ENCODE measurements around the gene ECE2. TPM values are rescaled to one million over a fixed set of nuclear protein-coding genes. Genes with fewer than 3 reads are reported as not detected.

ECE2 gene
- not detected for total RNA-seq

- Mint-ChIP-seq H3K27ac (no peak within 1 kb of the TSS), H3K4me3 (no peak within 1 kb of the TSS)
These were observed at the start of gene ECE2 for GRCh38 chr3:184275961-184276910. Gene ECE2 (plus strand): TSS chr3:184276022. CDS start chr3:184276154, 132 bp downstream.

GRCh38 chr3:184227481-184227935, 48.3 kb upstream of the ECE2 start:
- peaks cover 6 to 12% of the 10 kb centered on the region in 2 donors for H3K4me1 Mint-ChIP-seq (ENCODE audit: low read depth in 2 of 2)
- H3K9me3 Mint-ChIP-seq: no peaks in the 10 kb centered on the region
- ATAC-seq (peak in 1 of 2 donors; percentile 43), DNase-seq (ENCODE audit: low spot score) (no peak)
- no peak overlapping the region for H3K27ac Mint-ChIP-seq
- peaks cover 45 to 62% of the 10 kb centered on the region in 2 donors for H3K27me3 Mint-ChIP-seq
- no peak overlapping the region for H3K4me3 Mint-ChIP-seq
- H3K36me3 Mint-ChIP-seq: peaks cover 6% of the 10 kb centered on the region

More at GRCh38 chr3:184275961-184276910, at the start of gene ECE2:
- DNase-seq (ENCODE audit: low spot score) (no peak), ATAC-seq (peak in 1 of 2 donors; percentile 41)
- Mint-ChIP-seq H3K27me3 (peaks cover 37 to 52% of the 10 kb centered on the region in 2 donors), H3K4me1 (ENCODE audit: low read depth in 2 of 2) (peaks cover 0 to 6% of the 10 kb centered on the region in 2 donors), H3K9me3 (no peaks in the 10 kb centered on the region), H3K36me3 (no peaks in the 10 kb centered on the region)

GRCh38 chr3:184228376-184229137, 47.3 kb upstream of the ECE2 start:
- H3K27ac Mint-ChIP-seq: no peak overlapping the region
- DNase-seq (ENCODE audit: low spot score): no peak
- H3K4me3 Mint-ChIP-seq: peak overlapping the region; percentile 54
- H3K27me3 Mint-ChIP-seq: peaks cover 46 to 61% of the 10 kb centered on the region in 2 donors
- peaks cover 6 to 12% of the 10 kb centered on the region in 2 donors for H3K4me1 Mint-ChIP-seq (ENCODE audit: low read depth in 2 of 2)
- ATAC-seq: no peak
- no peaks in the 10 kb centered on the region for H3K9me3 Mint-ChIP-seq
- H3K36me3 Mint-ChIP-seq: peaks cover 6% of the 10 kb centered on the region

- H3K4me1 Mint-ChIP-seq (ENCODE audit: low read depth in 2 of 2): peaks cover 6 to 12% of the 10 kb centered on the region in 2 donors
- ATAC-seq: peak; percentile 93 to 96
- DNase-seq (ENCODE audit: low spot score): peak; percentile 85
- peak within 1 kb of the TSS; percentile 54 for H3K4me3 Mint-ChIP-seq
- H3K9me3 Mint-ChIP-seq: no peaks in the 10 kb centered on the region
- H3K27me3 Mint-ChIP-seq: peaks cover 46 to 54% of the 10 kb centered on the region in 2 donors
- no peak within 1 kb of the TSS for H3K27ac Mint-ChIP-seq
- H3K36me3 Mint-ChIP-seq: peaks cover 6% of the 10 kb centered on the region
These were observed 46.3 kb upstream of the ECE2 start, which contains the start of gene VWA5B2 for GRCh38 chr3:184229394-184230080. Gene VWA5B2 (plus strand): TSS chr3:184229585. CDS start chr3:184230529, 944 bp downstream.

- Mint-ChIP-seq H3K9me3 (no peaks in the 10 kb centered on the region), H3K27ac (no peak overlapping the region), H3K36me3 (peaks cover 6% of the 10 kb centered on the region), H3K4me1 (ENCODE audit: low read depth in 2 of 2) (peaks cover 6 to 12% of the 10 kb centered on the region in 2 donors), H3K4me3 (no peak overlapping the region), H3K27me3 (peaks cover 45 to 50% of the 10 kb centered on the region in 2 donors)
- ATAC-seq (no peak), DNase-seq (ENCODE audit: low spot score) (no peak)
These were observed 45.7 kb upstream of the ECE2 start for GRCh38 chr3:184230081-184230602.

GRCh38 chr3:184230603-184231528, 45.0 kb upstream of the ECE2 start:
- Mint-ChIP-seq H3K36me3 (peaks cover 6% of the 10 kb centered on the region), H3K27ac (no peak overlapping the region), H3K4me1 (ENCODE audit: low read depth in 2 of 2) (peaks cover 6 to 12% of the 10 kb centered on the region in 2 donors), H3K9me3 (no peaks in the 10 kb centered on the region), H3K4me3 (peak overlapping the region; percentile 83), H3K27me3 (peaks cover 44 to 47% of the 10 kb centered on the region in 2 donors)
- no peak for DNase-seq (ENCODE audit: low spot score)
- no peak for ATAC-seq

GRCh38 chr3:184231671-184232070, 44.2 kb upstream of the ECE2 start:
- Mint-ChIP-seq H3K9me3 (no peaks in the 10 kb centered on the region), H3K27me3 (peaks cover 40 to 41% of the 10 kb centered on the region in 2 donors), H3K36me3 (peaks cover 6% of the 10 kb centered on the region), H3K4me1 (ENCODE audit: low read depth in 2 of 2) (peaks cover 6 to 12% of the 10 kb centered on the region in 2 donors), H3K27ac (no peak overlapping the region), H3K4me3 (peak overlapping the region; percentile 83)
- DNase-seq (ENCODE audit: low spot score) (no peak), ATAC-seq (no peak)

- Mint-ChIP-seq H3K9me3 (no peaks in the 10 kb centered on the region), H3K4me3 (no peak overlapping the region), H3K4me1 (ENCODE audit: low read depth in 2 of 2) (peaks cover 6 to 12% of the 10 kb centered on the region in 2 donors), H3K27me3 (peaks cover 28 to 30% of the 10 kb centered on the region in 2 donors), H3K27ac (no peak overlapping the region), H3K36me3 (peaks cover 6% of the 10 kb centered on the region)
- DNase-seq (ENCODE audit: low spot score) (no peak), ATAC-seq (no peak)
These were observed 42.5 kb upstream of the ECE2 start for GRCh38 chr3:184233127-184233843.

- Mint-ChIP-seq H3K4me3 (no peak overlapping the region), H3K4me1 (ENCODE audit: low read depth in 2 of 2) (peaks cover 6 to 12% of the 10 kb centered on the region in 2 donors), H3K27ac (no peak overlapping the region), H3K27me3 (peaks cover 23 to 25% of the 10 kb centered on the region in 2 donors), H3K9me3 (no peaks in the 10 kb centered on the region), H3K36me3 (peaks cover 6% of the 10 kb centered on the region)
- ATAC-seq (no peak), DNase-seq (ENCODE audit: low spot score) (no peak)
These were observed 41.6 kb upstream of the ECE2 start for GRCh38 chr3:184234224-184234623.

GRCh38 chr3:184234671-184235380, 41.0 kb upstream of the ECE2 start:
- DNase-seq (ENCODE audit: low spot score) (no peak), ATAC-seq (no peak)
- Mint-ChIP-seq H3K27ac (no peak overlapping the region), H3K27me3 (peaks cover 23 to 25% of the 10 kb centered on the region in 2 donors), H3K4me1 (ENCODE audit: low read depth in 2 of 2) (peaks cover 6 to 12% of the 10 kb centered on the region in 2 donors), H3K4me3 (no peak overlapping the region), H3K36me3 (peaks cover 6% of the 10 kb centered on the region), H3K9me3 (no peaks in the 10 kb centered on the region)

GRCh38 chr3:184235381-184236032, 40.3 kb upstream of the ECE2 start:
- Mint-ChIP-seq H3K27me3 (peaks cover 23 to 25% of the 10 kb centered on the region in 2 donors), H3K36me3 (peaks cover 6% of the 10 kb centered on the region), H3K9me3 (no peaks in the 10 kb centered on the region), H3K4me1 (ENCODE audit: low read depth in 2 of 2) (peaks cover 6 to 12% of the 10 kb centered on the region in 2 donors), H3K4me3 (no peak overlapping the region), H3K27ac (no peak overlapping the region)
- ATAC-seq: no peak
- DNase-seq (ENCODE audit: low spot score): no peak

Data from natural killer cell treated with Interleukin-12 subunit alpha and Interleukin-12 subunit beta and Interleukin-15 and Interleukin-18, amount 100 ng/mL, for 72 hours (primary cell).